AG04450 (cell line): ENCODE data around the gene DDIT4L. TPM values are rescaled to one million over a fixed set of nuclear protein-coding genes. Genes with fewer than 3 reads are reported as not detected.

Experiments
- CTCF ChIA-PET: fragments of 300-600, 350-600 bp; formaldehyde crosslinking; extraction: SDS; loops from one replicate; lab custom pipeline; 2022; ENCODE audit warnings: antibody characterized with exemption, inconsistent platforms; lab: Charles Lee
- POLR2A ChIA-PET: fragments of 350-600 bp; formaldehyde crosslinking; extraction: SDS; loops from one replicate; lab custom pipeline; 2021; ENCODE audit warnings: antibody characterized with exemption, inconsistent platforms; lab: Yijun Ruan, JAX
- DNase-seq: peaks from one replicate; pipeline ENCODE4 v3.0.0-alpha.2; 2011; ENCODE audit warnings: low read depth, low spot score
- H3K27ac ChIP-seq: one replicate; pipeline ENCODE4 v1.5.1; 2012; ENCODE audit warnings: low read depth, low read length, control low read depth
- H3K27me3 ChIP-seq: one replicate; pipeline ENCODE4 v1.6.0; 2012; ENCODE audit warnings: low read length; ENCODE audit not compliant: control insufficient read depth, insufficient read depth
- H3K4me3 ChIP-seq: 2 replicates; pipeline ENCODE4 v1.5.1; 2011; ENCODE audit warnings: mild to moderate bottlenecking, low read depth, low read length, control low read depth
- H3K9me3 ChIP-seq: 2 replicates; pipeline ENCODE4 v1.5.1; 2012; ENCODE audit warnings: low read length; ENCODE audit not compliant: control insufficient read depth, insufficient read depth
- polyA minus RNA-seq: library from RNA; depleted of rRNA, polyadenylated mRNA; stranded (reverse); fragments of >200 nt; gene quantifications from 2 replicates; pipeline ENCODE4 v1.2.3, GENCODE V29; 2011; rRNA and poly(A)+ RNA removed
- polyA plus RNA-seq: library from polyadenylated mRNA; depleted of rRNA; stranded (reverse); fragments of >200 nt; gene quantifications from 2 replicates; pipeline ENCODE4 v1.2.3, GENCODE V29; 2011; rRNA removed
- TF ChIP-seq, protein P1 (sequence below): IDR thresholded peaks from 2 replicates; pipeline ENCODE4 v1.5.1; 2011; ENCODE audit warnings: low read depth, low read length, control low read depth, inconsistent platforms

The DDIT4L gene, protein sequence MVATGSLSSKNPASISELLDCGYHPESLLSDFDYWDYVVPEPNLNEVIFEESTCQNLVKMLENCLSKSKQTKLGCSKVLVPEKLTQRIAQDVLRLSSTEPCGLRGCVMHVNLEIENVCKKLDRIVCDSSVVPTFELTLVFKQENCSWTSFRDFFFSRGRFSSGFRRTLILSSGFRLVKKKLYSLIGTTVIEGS
- polyA plus RNA-seq (2.0 and 2.2 TPM in 2 replicates), polyA minus RNA-seq (0.91 and 1.9 TPM in 2 replicates)

DNA sequence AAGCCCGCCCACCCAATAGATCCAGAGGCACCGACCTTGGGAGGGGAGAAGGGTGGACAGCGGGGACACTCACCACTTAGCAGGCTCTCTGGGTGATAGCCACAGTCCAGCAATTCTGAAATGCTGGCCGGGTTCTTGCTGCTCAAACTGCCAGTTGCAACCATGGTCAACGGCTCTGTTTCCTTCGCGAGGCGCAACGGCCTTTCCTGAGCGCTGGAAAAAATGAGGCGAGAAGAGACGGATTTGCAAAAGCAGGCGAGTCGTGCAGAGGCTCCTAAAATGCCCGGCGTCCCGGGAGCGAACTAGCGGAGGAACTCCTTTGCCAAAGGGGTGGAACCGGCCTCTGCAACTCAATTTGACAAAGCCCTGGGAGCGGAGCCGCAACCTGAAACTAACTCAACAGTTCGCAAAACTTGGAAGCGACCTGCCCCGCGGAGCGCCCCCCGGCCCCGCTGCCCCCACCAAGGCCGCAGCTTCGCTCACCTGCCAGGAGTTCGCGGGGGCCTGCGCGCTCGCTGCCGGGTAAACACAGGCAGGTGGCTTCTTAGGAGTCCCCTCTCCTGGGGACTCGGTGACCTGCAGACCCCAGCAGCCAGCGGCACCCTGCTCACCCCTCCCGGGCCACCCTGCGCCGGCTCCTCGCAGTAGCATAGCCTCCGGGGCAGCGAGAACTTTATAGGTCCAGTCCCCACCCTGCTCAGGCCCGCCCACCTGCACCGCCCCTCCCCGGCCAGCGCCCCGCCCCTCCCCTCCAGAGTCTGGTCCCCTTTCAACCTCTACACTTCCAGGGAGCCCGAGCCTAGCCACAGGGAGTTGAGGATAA, at the start of gene DDIT4L:
TSS of gene DDIT4L (minus strand) at position 649 of the 823 bp plus-strand sequence. CDS start at position 164, 485 bp downstream.
- no peak within 1 kb of the TSS for H3K27ac ChIP-seq
- TF ChIP-seq, protein P1, sequence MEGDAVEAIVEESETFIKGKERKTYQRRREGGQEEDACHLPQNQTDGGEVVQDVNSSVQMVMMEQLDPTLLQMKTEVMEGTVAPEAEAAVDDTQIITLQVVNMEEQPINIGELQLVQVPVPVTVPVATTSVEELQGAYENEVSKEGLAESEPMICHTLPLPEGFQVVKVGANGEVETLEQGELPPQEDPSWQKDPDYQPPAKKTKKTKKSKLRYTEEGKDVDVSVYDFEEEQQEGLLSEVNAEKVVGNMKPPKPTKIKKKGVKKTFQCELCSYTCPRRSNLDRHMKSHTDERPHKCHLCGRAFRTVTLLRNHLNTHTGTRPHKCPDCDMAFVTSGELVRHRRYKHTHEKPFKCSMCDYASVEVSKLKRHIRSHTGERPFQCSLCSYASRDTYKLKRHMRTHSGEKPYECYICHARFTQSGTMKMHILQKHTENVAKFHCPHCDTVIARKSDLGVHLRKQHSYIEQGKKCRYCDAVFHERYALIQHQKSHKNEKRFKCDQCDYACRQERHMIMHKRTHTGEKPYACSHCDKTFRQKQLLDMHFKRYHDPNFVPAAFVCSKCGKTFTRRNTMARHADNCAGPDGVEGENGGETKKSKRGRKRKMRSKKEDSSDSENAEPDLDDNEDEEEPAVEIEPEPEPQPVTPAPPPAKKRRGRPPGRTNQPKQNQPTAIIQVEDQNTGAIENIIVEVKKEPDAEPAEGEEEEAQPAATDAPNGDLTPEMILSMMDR, result no peak
- no peaks in the 10 kb centered on the region; the same call in 1 of the 2 replicates for H3K9me3 ChIP-seq
- no peaks in the 10 kb centered on the region for H3K27me3 ChIP-seq
- H3K4me3 ChIP-seq, result peak within 1 kb of the TSS; percentile 61
- ChIA-PET POLR2A (no interaction called here), CTCF (no interaction called here)
- DNase-seq, result no peak

DNA sequence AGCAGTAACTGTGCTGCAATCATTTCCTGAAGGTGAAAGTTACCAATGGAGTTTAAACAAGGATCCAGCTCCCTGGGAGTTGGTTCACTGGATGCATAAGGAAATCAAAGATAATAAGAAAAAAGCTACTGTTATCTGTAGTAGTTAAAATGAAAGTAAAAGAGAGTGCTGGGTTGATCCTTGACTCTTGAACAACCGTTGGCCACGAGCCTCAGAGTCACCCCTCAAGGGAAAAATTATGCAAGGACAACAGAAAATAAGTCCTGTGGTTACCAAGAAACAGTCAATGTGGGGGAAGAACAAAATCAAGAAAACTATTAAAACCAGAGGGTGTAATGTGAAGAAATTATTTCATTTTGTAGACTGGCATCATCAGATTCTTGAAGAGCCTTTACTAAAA, 49.7 kb upstream of the DDIT4L start:
- H3K9me3 ChIP-seq, result no peaks in the 10 kb centered on the region
- no peaks in the 10 kb centered on the region for H3K27me3 ChIP-seq
- no peak overlapping the region for H3K4me3 ChIP-seq
- ChIA-PET POLR2A (no interaction called here), CTCF (interaction anchor here (0.7 kb wide), 1 partner anchor 147 kb away, joined by 4 read pairs; no protein-coding TSS in a partner anchor)
- DNase-seq, result no peak
- H3K27ac ChIP-seq, result no peak overlapping the region
- TF ChIP-seq, protein P1, result no peak

DNA sequence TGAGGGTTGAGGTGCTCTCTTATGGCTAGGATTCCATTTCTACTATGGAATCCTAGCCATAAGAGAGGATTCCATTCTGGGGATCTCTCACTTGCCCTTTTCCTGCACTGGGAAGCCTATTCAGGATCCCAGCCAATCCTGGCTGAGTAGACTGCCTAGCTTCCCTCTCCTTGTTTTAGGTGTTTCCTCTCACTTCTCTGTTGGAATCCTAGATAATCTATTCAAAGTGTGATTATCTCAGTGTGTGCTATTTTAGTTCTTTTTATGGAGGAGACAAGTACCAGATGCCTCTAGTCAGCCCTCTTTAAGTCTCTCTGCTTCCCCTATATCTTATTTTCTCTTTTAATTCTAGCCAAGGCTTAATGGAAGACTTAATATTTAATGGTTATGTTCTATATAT, 34.5 kb upstream of the DDIT4L start:
- H3K9me3 ChIP-seq, result peaks cover 8% of the 10 kb centered on the region
- no peaks in the 10 kb centered on the region for H3K27me3 ChIP-seq
- ChIA-PET POLR2A (no interaction called here), CTCF (no interaction called here)
- DNase-seq, result no peak
- H3K27ac ChIP-seq, result no peak overlapping the region
- TF ChIP-seq, protein P1, result no peak
- H3K4me3 ChIP-seq, result no peak overlapping the region

DNA sequence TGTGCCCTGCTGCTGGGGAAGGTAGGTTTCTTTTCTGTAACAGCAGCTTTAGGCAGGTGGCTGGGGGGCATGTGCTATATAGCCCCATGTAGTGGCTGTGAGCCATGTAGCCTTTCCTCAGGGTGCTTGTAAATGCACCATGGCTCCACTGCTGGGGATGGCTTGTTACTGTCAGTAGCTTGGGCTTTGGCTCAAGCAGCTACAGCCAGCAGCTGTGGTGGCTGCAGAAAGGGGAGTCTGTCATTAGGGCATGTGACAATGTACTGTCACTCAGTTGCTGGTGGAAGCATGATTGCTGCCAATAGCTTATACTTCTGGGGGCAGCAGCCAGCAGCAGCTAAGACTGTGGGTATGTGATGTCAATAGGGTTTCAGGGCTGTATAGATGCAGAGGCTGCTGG, 33.9 kb upstream of the DDIT4L start:
- Histone ChIP-seq H3K27ac (no peak overlapping the region), H3K27me3 (no peaks in the 10 kb centered on the region), H3K9me3 (peaks cover 8% of the 10 kb centered on the region), H3K4me3 (no peak overlapping the region)
- ChIA-PET CTCF (no interaction called here), POLR2A (no interaction called here)
- no peak for DNase-seq
- TF ChIP-seq, protein P1, result no peak

DNA sequence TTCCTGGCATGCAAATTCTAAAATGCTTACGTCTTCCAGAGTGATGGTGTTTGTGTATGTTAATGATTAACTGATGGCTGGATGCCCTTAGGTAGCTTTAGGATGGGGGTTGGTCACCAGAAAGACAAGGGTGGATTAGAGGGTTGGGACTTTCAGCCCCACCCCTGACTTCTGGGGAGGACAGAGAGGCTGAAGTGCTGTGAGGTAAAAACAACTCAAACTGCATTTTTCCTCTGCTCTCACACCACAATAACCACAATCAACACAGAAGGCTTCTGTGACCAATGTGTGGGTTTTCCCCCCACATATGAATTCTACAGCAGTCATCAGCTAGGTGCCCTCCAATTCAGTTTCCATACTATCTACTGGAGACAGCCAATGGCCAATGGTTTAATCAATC, 18.7 kb upstream of the DDIT4L start:
- CTCF ChIA-PET, result no interaction called here
- Histone ChIP-seq H3K27ac (no peak overlapping the region), H3K4me3 (no peak overlapping the region), H3K9me3 (no peaks in the 10 kb centered on the region), H3K27me3 (peaks cover 5% of the 10 kb centered on the region)
- TF ChIP-seq, protein P1, result no peak
- DNase-seq, result no peak
- POLR2A ChIA-PET, result no interaction called here
